Smooth muscle cell (in vitro differentiated cells): ENCODE data around the gene FAM171A2. TPM values are rescaled to one million over a fixed set of nuclear protein-coding genes. Genes with fewer than 3 reads are reported as not detected.
"Not testable (repeated sequence)": the region's sequence is repeated elsewhere in the genome, so short reads cannot be mapped to it uniquely, and the experiment has no call there.

Experiments used
- DNase-seq: peaks from one replicate; lab custom pipeline; 2025; ENCODE audit not compliant: unreplicated experiment; lab: John Stamatoyannopoulos, UW
- H2AFZ ChIP-seq: fragments of 200-600 bp; sonication (generic); 2 replicates; pipeline ENCODE4 v1.6.0; 2016; ENCODE audit warnings: antibody characterized with exemption, low read depth, mild to moderate bottlenecking
- H3F3A ChIP-seq: fragments of 200-600 bp; sonication (generic); 2 replicates; pipeline ENCODE4 v1.6.0; 2017; ENCODE audit warnings: antibody characterized with exemption, low read depth
- H3K27ac ChIP-seq: fragments of 200-600 bp; sonication (generic); 2 replicates; pipeline ENCODE4 v1.5.1; 2016; ENCODE audit warnings: low read depth, mild to moderate bottlenecking
- H3K27me3 ChIP-seq: fragments of 200-600 bp; sonication (generic); 2 replicates; pipeline ENCODE4 v1.6.1; 2016; ENCODE audit warnings: low read depth, mild to moderate bottlenecking
- H3K36me3 ChIP-seq: fragments of 200-600 bp; sonication (generic); 2 replicates; pipeline ENCODE4 v1.5.1; 2016; ENCODE audit warnings: low read depth
- H3K4me1 ChIP-seq: fragments of 200-600 bp; sonication (generic); 2 replicates; pipeline ENCODE4 v1.5.1; 2016; ENCODE audit warnings: low read depth
- H3K4me2 ChIP-seq: fragments of 200-600 bp; sonication (generic); 2 replicates; pipeline ENCODE4 v1.6.0; 2016; ENCODE audit warnings: mild to moderate bottlenecking
- H3K4me3 ChIP-seq: fragments of 200-600 bp; sonication (generic); 2 replicates; pipeline ENCODE4 v1.5.1; 2016; ENCODE audit warnings: mild to moderate bottlenecking
- H3K79me2 ChIP-seq: fragments of 200-600 bp; sonication (generic); 2 replicates; pipeline ENCODE4 v1.6.0; 2016; ENCODE audit warnings: low read depth, mild to moderate bottlenecking
- H3K9ac ChIP-seq: fragments of 200-600 bp; sonication (generic); 2 replicates; pipeline ENCODE4 v1.6.0; 2016; ENCODE audit warnings: low read depth
- H3K9me3 ChIP-seq: fragments of 200-600 bp; sonication (generic); replicated peaks from 2 replicates; pipeline ENCODE4 v1.5.1; 2016; ENCODE audit warnings: low read depth
- H4K20me1 ChIP-seq: fragments of 200-600 bp; sonication (generic); 2 replicates; pipeline ENCODE4 v1.6.0; 2016; ENCODE audit warnings: low read depth
- CTCF ChIP-seq: fragments of 200-600 bp; sonication (generic); IDR thresholded peaks from 2 replicates; pipeline ENCODE4 v1.5.1; 2017; ENCODE audit warnings: borderline replicate concordance, mild to moderate bottlenecking, antibody characterized with exemption; ENCODE audit not compliant: insufficient read depth, poor library complexity, severe bottlenecking
- WGBS: methylation state at CpG from one replicate; pipeline ENCODE4 v1.1.7; 2016; ENCODE audit warnings: low lambda C conversion rate; 5-methylcytosine and 5-hydroxymethylcytosine counted together
- polyA plus RNA-seq: library from polyadenylated mRNA; unstranded; fragments of >200 nt; fragmentation: Nextera tagmentation; extraction: Ambion mirVana; gene quantifications from 2 replicates; pipeline ENCODE4 v1.2.1, GENCODE V29; 2016
- total RNA-seq: library from RNA; depleted of rRNA; stranded (reverse); fragments of >200 nt; gene quantifications from 2 replicates; pipeline ENCODE4 v1.2.3, GENCODE V29; 2014

The FAM171A2 gene
- total and polyA plus RNA-seq, 2 experiments from 2014 or later = 28.4 to 31.5 TPM

DNA sequence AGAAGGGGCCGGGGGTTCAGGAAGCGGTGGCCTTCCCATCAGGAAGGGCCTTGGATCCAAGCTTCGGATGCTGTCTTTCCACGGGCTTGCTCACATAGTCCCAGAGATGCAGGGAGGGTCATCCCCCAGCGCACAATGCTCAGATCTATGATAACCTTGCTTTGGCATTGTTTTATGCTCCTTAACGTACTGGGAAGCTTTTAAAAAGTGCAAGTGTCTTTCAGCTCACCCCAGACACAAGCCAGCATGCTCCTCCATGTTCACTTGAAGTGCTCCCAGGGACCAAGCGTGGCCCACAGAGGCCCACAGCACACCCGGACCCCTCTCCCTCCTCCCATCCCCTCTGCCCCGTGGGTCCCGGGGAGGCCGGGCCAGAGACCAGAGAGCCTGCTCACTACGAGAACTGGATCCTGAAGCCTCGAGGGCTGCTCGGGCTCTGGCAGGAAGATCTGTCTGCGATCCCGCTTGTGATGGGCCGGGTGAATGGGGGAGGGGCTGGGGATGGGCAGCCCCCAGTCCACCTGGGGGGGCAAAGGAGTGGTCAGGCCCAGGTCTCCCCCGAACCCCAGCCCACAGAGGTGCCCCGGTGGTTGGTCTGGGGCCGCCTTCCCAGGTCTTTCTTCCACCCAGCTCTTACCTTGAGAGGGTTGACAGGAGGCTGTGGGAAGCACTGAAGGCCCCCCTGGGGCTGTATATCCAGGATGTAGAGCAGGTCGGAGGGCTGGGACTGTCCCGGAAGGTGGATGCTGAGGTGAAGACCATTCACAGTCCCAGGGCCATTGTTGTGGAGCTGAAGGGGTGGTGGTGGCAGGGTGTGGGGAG, 11.8 kb upstream of the FAM171A2 start:
- DNase-seq = no peak
- Histone ChIP-seq H3K4me1 (no peaks in the 10 kb centered on the region), H3K36me3 (no peaks in the 10 kb centered on the region), H3K4me3 (no peak overlapping the region), H2AFZ (no peak overlapping the region), H3K27ac (no peak overlapping the region), H3K4me2 (no peak overlapping the region), H4K20me1 (no peaks in the 10 kb centered on the region), H3K79me2 (no peaks in the 10 kb centered on the region), H3K9ac (no peak overlapping the region), H3K9me3 (no peaks in the 10 kb centered on the region), H3F3A (no peaks in the 10 kb centered on the region), H3K27me3 (no peaks in the 10 kb centered on the region)
- 75% methylated on average over 22 of the region's 22 CpGs for WGBS
- no peak for TF ChIP-seq CTCF

GRCh38 chr17:44374306-44375195, 10.9 kb upstream of the FAM171A2 start:
- Histone ChIP-seq H3K9ac (no peak overlapping the region), H3K4me1 (no peaks in the 10 kb centered on the region), H3K4me2 (no peak overlapping the region), H3K9me3 (no peaks in the 10 kb centered on the region), H3K4me3 (no peak overlapping the region), H4K20me1 (no peaks in the 10 kb centered on the region), H3K27me3 (no peaks in the 10 kb centered on the region), H3K79me2 (no peaks in the 10 kb centered on the region), H2AFZ (no peak overlapping the region), H3K36me3 (no peaks in the 10 kb centered on the region), H3K27ac (no peak overlapping the region), H3F3A (no peaks in the 10 kb centered on the region)
- TF ChIP-seq CTCF = no peak
- DNase-seq = no peak
- 48% methylated on average over 22 of the region's 31 CpGs for WGBS

- H3K79me2 ChIP-seq = no peaks in the 10 kb centered on the region
- no peak for DNase-seq
- peaks cover 4% of the 10 kb centered on the region for H3K27me3 ChIP-seq
- H3K4me3 ChIP-seq = no peak overlapping the region
- H2AFZ ChIP-seq = no peak overlapping the region
- no peak overlapping the region for H3K27ac ChIP-seq
- H3F3A ChIP-seq = no peaks in the 10 kb centered on the region
- 82% methylated on average over 10 of the region's 10 CpGs for WGBS
- no peaks in the 10 kb centered on the region for H3K4me1 ChIP-seq
- H3K36me3 ChIP-seq = no peaks in the 10 kb centered on the region
- no peak for TF ChIP-seq CTCF
- H4K20me1 ChIP-seq = no peaks in the 10 kb centered on the region
- no peak overlapping the region for H3K9ac ChIP-seq
- no peaks in the 10 kb centered on the region for H3K9me3 ChIP-seq
- no peak overlapping the region for H3K4me2 ChIP-seq
Measured at GRCh38 chr17:44372036-44372435, 8.4 kb upstream of the FAM171A2 start.

DNA sequence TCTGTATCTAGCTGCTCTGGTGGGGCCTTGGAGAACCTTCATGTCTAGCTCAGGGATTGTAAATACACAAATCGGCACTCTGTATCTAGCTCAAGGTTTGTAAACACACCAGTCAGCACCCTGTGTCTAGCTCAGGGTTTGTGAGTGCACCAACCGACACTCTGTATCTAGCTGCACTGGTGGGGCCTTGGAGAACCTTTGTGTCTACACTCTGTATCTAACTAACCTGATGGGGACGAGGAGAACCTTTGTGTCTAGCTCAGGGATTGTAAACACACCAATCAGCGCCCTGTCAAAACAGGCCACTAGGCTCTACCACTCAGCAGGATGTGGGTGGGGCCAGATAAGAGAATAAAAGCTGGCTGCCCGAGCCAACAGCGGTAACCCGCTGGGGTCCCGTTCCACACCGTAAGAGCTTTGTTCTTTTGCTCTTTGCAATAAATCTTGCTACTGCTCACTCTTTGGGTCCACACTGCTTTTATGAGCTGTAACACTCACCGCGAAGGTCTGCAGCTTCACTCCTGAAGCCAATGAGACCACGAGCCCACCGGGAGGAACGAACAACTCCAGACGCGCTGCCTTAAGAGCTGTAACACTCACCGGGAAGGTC, 5.9 kb upstream of the FAM171A2 start:
- not testable (repeated sequence) for H3K9ac ChIP-seq, H3K4me1 ChIP-seq, H3K36me3 ChIP-seq, H2AFZ ChIP-seq, DNase-seq, H3K9me3 ChIP-seq, H3K79me2 ChIP-seq, H3K4me3 ChIP-seq, H3K27me3 ChIP-seq, H3K4me2 ChIP-seq, H3F3A ChIP-seq, H3K27ac ChIP-seq, H4K20me1 ChIP-seq
- 66% methylated on average over 17 of the region's 17 CpGs for WGBS

GRCh38 chr17:44368391-44369243, 5.0 kb upstream of the FAM171A2 start:
- not testable (repeated sequence) for H3K4me2 ChIP-seq, DNase-seq, H3K79me2 ChIP-seq, H3K27me3 ChIP-seq, H3K27ac ChIP-seq, H3K9ac ChIP-seq, H3K36me3 ChIP-seq, H3K9me3 ChIP-seq, H3K4me1 ChIP-seq, H4K20me1 ChIP-seq, H3K4me3 ChIP-seq, H3F3A ChIP-seq, H2AFZ ChIP-seq
- 97% methylated on average over 41 of the region's 42 CpGs for WGBS
